Gastrocnemius medialis (tissue), 4 donors: ENCODE results near the gene TAAR1.

Experiments used
- CTCF ChIP-seq, 5 experiments: fragments of 450-650 bp in 3 of 5; fragments of 200-600 bp in 2 of 5; sonication (generic) in 2 of 5; IDR thresholded peaks in 4 of 5; conservative IDR thresholded peaks in 1 of 5; 1 replicate in 4 of 5; 2 replicates in 1 of 5; pipeline ENCODE4 v1.5.1; 2016 to 2019; ENCODE audit warnings: antibody characterized with exemption in 5 of 5, mild to moderate bottlenecking in 3 of 5, moderate library complexity in 3 of 5
- POLR2A ChIP-seq, 2 donors: fragments of 450-650 bp; IDR thresholded peaks; one replicate each; pipeline ENCODE4 v1.6.1; 2017; ENCODE audit warnings: antibody characterized with exemption in 2 of 2, mild to moderate bottlenecking in 2 of 2, moderate library complexity in 2 of 2

DNA sequence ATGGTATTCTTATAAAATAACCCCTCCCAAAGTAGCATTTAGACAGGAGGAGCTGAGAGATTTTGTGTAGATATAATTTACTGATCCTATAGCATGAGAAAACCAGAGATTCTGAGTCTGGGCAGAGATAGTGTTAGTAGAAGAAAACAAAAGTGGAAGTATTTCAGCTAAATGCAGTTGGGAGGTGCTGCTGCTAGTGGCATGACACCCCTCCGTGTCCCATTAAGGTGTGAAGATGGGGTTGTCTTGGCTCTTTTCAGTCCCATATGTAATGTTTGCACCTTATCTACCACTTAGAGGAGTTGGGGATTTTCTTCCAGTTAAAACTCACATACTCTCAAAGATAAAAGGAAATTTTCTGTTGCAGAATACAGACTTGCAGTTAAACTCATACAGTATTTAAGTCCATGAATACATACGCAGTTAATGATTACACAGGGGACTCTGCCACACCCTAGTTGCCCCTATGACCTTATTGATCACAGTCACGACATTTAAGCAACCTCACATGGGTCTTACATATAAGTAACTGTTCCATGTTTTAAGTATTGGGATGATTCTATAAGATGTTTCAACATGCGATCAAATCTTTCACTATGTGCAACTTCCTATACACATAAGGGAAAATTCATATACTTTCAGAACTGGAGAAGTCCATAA lies 46.4 kb downstream of the TAAR1 start:
- no peak for TF ChIP-seq CTCF (IDR thresholded peaks at IDR 0.05 in 4 of 5, conservative IDR thresholded peaks at IDR 0.05 in 1 of 5)
- TF ChIP-seq POLR2A (IDR thresholded peaks at IDR 0.05) = no peak
